Thoracic aorta (tissue), 2 donors: ENCODE results near the gene AFTPH. TPM values are rescaled to one million over a fixed set of nuclear protein-coding genes. Genes with fewer than 3 reads are reported as not detected.
"Not testable (repeated sequence)": the region's sequence is repeated elsewhere in the genome, so short reads cannot be mapped to it uniquely, and the experiment has no call there.

Source experiments
- ATAC-seq: fragments of 150-250 bp; one replicate; pipeline ENCODE4 v1.8.0; 2017; ENCODE audit warnings: low read depth; ENCODE audit not compliant: insufficient number of reproducible peaks, low FRiP score
- DNase-seq: peaks from one replicate; pipeline ENCODE4 v3.0.0-alpha.2; 2020; ENCODE audit warnings: low spot score
- H3K27ac ChIP-seq, 2 donors: fragments of 200-600 bp; sonication (generic); 1 replicate in 1 of 2; 2 replicates in 1 of 2; pipeline ENCODE4 v1.5.1; 2016; ENCODE audit warnings: mild to moderate bottlenecking in 2 of 2, moderate library complexity in 2 of 2
- H3K27me3 ChIP-seq: fragments of 200-600 bp; sonication (generic); replicated peaks from 2 replicates; pipeline ENCODE4 v1.6.0; 2016; ENCODE audit warnings: mild to moderate bottlenecking; ENCODE audit not compliant: insufficient read depth
- H3K36me3 ChIP-seq: fragments of 200-600 bp; sonication (generic); one replicate; pipeline ENCODE4 v1.5.1; 2016
- H3K4me1 ChIP-seq, 2 donors: fragments of 200-600 bp; sonication (generic); 1 replicate in 1 of 2; 2 replicates in 1 of 2; pipeline versions ENCODE4 v1.5.1 to v1.6.0; 2016; ENCODE audit warnings: low read depth in 2 of 2, mild to moderate bottlenecking in 1 of 2; ENCODE audit not compliant: control insufficient read depth in 1 of 2
- H3K4me3 ChIP-seq: fragments of 200-600 bp; sonication (generic); 2 replicates; pipeline ENCODE4 v1.5.1; 2016; ENCODE audit warnings: mild to moderate bottlenecking
- H3K9me3 ChIP-seq: fragments of 200-600 bp; sonication (generic); 2 replicates; pipeline ENCODE4 v1.5.1; 2016
- total RNA-seq, 2 donors: library from RNA; depleted of rRNA; stranded (reverse); fragments of >200 nt; gene quantifications; one replicate each; pipeline versions ENCODE4 v1.1.0 to v1.2.3, GENCODE V29; 2016
- TF ChIP-seq, protein P1 (sequence below): fragments of 200-600 bp; sonication (generic); IDR thresholded peaks from one replicate; pipeline ENCODE4 v1.5.1; 2019; ENCODE audit warnings: antibody characterized with exemption

The AFTPH gene
- total RNA-seq, 2 donors from 2014 or later: 27.3 to 32.1 TPM

- H3K4me1 ChIP-seq: peaks cover 0 to 3% of the 10 kb centered on the region in 2 donors
- H3K27ac ChIP-seq: no peak overlapping the region
- H3K9me3 ChIP-seq: no peaks in the 10 kb centered on the region
- no peak for DNase-seq
- no peak for ATAC-seq
- peak overlapping the region; percentile 95 for H3K4me3 ChIP-seq
- H3K36me3 ChIP-seq: no peaks in the 10 kb centered on the region
- no peaks in the 10 kb centered on the region for H3K27me3 ChIP-seq
- TF ChIP-seq, protein P1, sequence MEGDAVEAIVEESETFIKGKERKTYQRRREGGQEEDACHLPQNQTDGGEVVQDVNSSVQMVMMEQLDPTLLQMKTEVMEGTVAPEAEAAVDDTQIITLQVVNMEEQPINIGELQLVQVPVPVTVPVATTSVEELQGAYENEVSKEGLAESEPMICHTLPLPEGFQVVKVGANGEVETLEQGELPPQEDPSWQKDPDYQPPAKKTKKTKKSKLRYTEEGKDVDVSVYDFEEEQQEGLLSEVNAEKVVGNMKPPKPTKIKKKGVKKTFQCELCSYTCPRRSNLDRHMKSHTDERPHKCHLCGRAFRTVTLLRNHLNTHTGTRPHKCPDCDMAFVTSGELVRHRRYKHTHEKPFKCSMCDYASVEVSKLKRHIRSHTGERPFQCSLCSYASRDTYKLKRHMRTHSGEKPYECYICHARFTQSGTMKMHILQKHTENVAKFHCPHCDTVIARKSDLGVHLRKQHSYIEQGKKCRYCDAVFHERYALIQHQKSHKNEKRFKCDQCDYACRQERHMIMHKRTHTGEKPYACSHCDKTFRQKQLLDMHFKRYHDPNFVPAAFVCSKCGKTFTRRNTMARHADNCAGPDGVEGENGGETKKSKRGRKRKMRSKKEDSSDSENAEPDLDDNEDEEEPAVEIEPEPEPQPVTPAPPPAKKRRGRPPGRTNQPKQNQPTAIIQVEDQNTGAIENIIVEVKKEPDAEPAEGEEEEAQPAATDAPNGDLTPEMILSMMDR: peak; percentile 81
Observed at GRCh38 chr2:64522843-64523428, 1.2 kb upstream of the AFTPH start.

DNA sequence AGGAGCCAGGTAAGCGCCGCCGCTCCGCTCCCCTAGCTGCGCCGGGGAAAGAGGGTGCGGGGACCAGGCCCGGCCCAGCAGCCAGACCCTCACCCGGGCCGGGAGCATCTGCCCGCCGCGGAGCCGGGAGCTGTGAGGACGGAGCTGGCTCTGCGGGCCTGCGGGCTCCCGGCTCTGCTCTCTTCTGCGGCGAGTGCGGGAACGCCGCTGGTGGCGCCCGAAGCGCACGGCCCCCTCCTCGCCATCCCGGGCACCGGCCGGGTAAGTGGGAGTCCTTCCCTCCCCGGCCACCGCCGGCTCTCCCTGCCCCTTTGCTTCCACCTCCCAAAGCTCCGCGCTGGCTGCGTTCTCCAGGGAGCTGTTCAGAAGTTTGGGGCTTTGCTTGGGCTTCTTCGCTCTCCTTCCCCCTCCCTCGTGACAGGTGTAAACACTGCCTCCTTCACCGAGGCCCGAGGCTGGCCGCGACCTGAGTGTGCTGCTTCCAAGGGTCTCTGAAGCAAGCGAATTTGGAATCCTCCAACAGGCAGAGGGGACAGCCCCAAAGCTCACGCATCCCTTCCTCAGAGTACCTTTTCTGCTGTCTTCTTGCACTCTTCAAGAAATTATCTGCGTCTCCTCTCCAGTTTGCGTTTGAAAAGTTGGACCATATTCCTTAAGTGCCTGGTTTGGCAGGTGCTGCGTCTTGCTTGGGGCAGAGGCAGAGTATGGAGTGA is 632 bp downstream of the AFTPH start:
- Histone ChIP-seq H3K27ac (peak overlapping the region; percentile 83 to 86), H3K36me3 (no peaks in the 10 kb centered on the region), H3K27me3 (no peaks in the 10 kb centered on the region), H3K4me1 (peaks cover 0 to 3% of the 10 kb centered on the region in 2 donors), H3K9me3 (no peaks in the 10 kb centered on the region), H3K4me3 (peak overlapping the region; percentile 95)
- no peak for DNase-seq
- peak; percentile 9 for ATAC-seq
- TF ChIP-seq, protein P1: no peak

DNA sequence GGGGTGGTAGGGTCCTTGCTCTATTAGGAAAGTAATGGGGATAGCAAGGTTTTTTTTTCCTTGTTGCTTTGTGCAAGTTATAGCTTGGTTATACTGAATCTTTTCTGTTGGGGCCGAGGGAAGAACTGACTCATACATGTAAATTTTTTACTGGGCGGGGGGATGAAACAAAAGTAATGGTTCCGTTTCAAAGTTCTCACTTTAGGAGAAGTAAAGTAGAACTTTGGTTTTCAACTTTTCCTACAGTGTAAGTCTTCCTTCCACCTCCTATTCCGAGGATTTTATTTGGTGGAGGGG is 1.1 kb downstream of the AFTPH start:
- TF ChIP-seq, protein P1: no peak
- no peak for ATAC-seq
- H3K9me3 ChIP-seq: no peaks in the 10 kb centered on the region

GRCh38 chr2:64526034-64526433 is 1.9 kb downstream of the AFTPH start:
- H3K9me3 ChIP-seq: no peaks in the 10 kb centered on the region
- TF ChIP-seq, protein P1: no peak
- DNase-seq: no peak
- H3K27me3 ChIP-seq: no peaks in the 10 kb centered on the region
- peaks cover 2 to 3% of the 10 kb centered on the region in 2 donors for H3K4me1 ChIP-seq
- H3K27ac ChIP-seq: no peak overlapping the region
- H3K36me3 ChIP-seq: no peaks in the 10 kb centered on the region
- peak overlapping the region; percentile 95 for H3K4me3 ChIP-seq
- ATAC-seq: no peak

More for the DNA sequence above, 1.1 kb downstream of the AFTPH start:
- Histone ChIP-seq H3K27ac (peak overlapping the region; percentile 83 to 86), H3K4me3 (peak overlapping the region; percentile 95), H3K4me1 (peaks cover 0 to 3% of the 10 kb centered on the region in 2 donors), H3K27me3 (no peaks in the 10 kb centered on the region), H3K36me3 (no peaks in the 10 kb centered on the region)
- no peak for DNase-seq

DNA sequence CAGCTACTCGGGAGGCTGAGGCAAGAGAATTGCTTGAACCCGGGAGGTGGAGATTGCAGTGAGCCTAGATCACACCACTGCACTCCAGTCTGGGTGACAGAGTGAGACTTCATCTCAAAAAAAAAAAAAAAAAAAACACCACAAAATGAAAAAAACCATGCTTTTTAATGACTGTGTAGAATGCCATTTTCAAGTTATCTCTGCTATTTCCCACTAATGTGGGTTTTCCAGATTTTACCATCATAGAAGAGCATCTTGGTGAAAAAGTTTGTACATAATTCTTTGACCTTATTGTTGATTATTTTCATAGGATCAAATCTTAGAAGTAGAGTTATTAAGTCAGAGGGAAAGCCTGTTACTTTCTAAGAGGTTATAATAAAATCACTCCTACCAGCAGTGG is 6.8 kb downstream of the AFTPH start:
- not testable (repeated sequence) for H3K9me3 ChIP-seq, H3K27ac ChIP-seq, H3K4me3 ChIP-seq, ATAC-seq, H3K36me3 ChIP-seq, H3K27me3 ChIP-seq, DNase-seq
- H3K4me1 ChIP-seq: peaks cover 9 to 13% of the 10 kb centered on the region in 2 donors
